ENCODE results near the gene ATXN1.

ATXN1 gene

GRCh38 chr6:16498957-16499356, 262.3 kb downstream of the ATXN1 start:
- H3K4me3 ChIP-seq (ENCODE audit: low read length), result no peak overlapping the region
- no peaks in the 10 kb centered on the region for H3K79me2 ChIP-seq (ENCODE audit: control insufficient read depth, low read length)
- no peaks in the 10 kb centered on the region for H3K9me2 ChIP-seq (replicated peaks; ENCODE audit: control insufficient read depth, low read length)
- H3K36me3 ChIP-seq (ENCODE audit: control insufficient read depth, low read length), result no peaks in the 10 kb centered on the region
- no peaks in the 10 kb centered on the region for H3K27me3 ChIP-seq (ENCODE audit: control insufficient read depth, low read length)
- H3K4me2 ChIP-seq (ENCODE audit: low read length), result no peak overlapping the region
- 0 out of 2 replicates have a peak, but pooled peaks cover 5% of the 10 kb centered on the region for H3F3A ChIP-seq (ENCODE audit: control insufficient read depth, insufficient read depth)
- H3K9me3 ChIP-seq (ENCODE audit: control insufficient read depth, insufficient read depth, low read length), result no peaks in the 10 kb centered on the region
- H4K20me1 ChIP-seq (ENCODE audit: control insufficient read depth, insufficient read depth, low read depth, low read length), result no peaks in the 10 kb centered on the region
- peaks cover 63% of the 10 kb centered on the region for H3K4me1 ChIP-seq (ENCODE audit: control insufficient read depth, low read length)
- no peak overlapping the region for H3K27ac ChIP-seq (ENCODE audit: low read depth, low read length)
- no peak for TF ChIP-seq EZH2phosphoT487 (IDR thresholded peaks at IDR 0.05; ENCODE audit: borderline replicate concordance, low read length)
- TF ChIP-seq, protein P1, sequence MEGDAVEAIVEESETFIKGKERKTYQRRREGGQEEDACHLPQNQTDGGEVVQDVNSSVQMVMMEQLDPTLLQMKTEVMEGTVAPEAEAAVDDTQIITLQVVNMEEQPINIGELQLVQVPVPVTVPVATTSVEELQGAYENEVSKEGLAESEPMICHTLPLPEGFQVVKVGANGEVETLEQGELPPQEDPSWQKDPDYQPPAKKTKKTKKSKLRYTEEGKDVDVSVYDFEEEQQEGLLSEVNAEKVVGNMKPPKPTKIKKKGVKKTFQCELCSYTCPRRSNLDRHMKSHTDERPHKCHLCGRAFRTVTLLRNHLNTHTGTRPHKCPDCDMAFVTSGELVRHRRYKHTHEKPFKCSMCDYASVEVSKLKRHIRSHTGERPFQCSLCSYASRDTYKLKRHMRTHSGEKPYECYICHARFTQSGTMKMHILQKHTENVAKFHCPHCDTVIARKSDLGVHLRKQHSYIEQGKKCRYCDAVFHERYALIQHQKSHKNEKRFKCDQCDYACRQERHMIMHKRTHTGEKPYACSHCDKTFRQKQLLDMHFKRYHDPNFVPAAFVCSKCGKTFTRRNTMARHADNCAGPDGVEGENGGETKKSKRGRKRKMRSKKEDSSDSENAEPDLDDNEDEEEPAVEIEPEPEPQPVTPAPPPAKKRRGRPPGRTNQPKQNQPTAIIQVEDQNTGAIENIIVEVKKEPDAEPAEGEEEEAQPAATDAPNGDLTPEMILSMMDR (IDR thresholded peaks at IDR 0.05; ENCODE audit: low read depth, low read length, poor library complexity, severe bottlenecking), result no peak

DNA sequence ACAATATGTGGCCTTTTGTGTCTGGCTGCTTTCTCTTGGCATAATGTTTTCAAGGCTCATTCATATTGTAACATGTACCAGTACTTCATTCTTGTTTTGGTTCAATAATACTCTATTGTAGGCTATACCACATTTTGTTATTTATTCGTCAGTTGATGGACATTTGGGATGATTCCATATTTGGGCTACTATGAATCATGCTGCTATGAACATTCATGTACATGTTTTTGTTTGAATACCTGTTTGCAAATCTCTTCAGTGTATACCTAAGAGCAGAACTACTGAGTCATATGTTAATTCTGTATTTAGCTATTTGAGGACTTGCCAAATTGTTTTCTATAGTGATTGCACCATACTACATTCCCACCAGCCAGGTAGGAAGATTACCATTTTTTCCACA, 263.0 kb downstream of the ATXN1 start:
- TF ChIP-seq, protein P1 (IDR thresholded peaks at IDR 0.05; ENCODE audit: low read depth, low read length, poor library complexity, severe bottlenecking), result no peak
- no peak for TF ChIP-seq EZH2phosphoT487 (IDR thresholded peaks at IDR 0.05; ENCODE audit: borderline replicate concordance, low read length)
- H4K20me1 ChIP-seq (ENCODE audit: control insufficient read depth, insufficient read depth, low read depth, low read length), result no peaks in the 10 kb centered on the region
- H3K27me3 ChIP-seq (ENCODE audit: control insufficient read depth, low read length), result no peaks in the 10 kb centered on the region
- no peaks in the 10 kb centered on the region for H3K9me2 ChIP-seq (replicated peaks; ENCODE audit: control insufficient read depth, low read length)
- peaks cover 63% of the 10 kb centered on the region for H3K4me1 ChIP-seq (ENCODE audit: control insufficient read depth, low read length)
- no peak overlapping the region for H3K4me2 ChIP-seq (ENCODE audit: low read length)
- no peaks in the 10 kb centered on the region for H3K79me2 ChIP-seq (ENCODE audit: control insufficient read depth, low read length)
- 0 out of 2 replicates have a peak, but pooled peaks cover 5% of the 10 kb centered on the region for H3F3A ChIP-seq (ENCODE audit: control insufficient read depth, insufficient read depth)
- H3K27ac ChIP-seq (ENCODE audit: low read depth, low read length), result no peak overlapping the region
- no peaks in the 10 kb centered on the region for H3K9me3 ChIP-seq (ENCODE audit: control insufficient read depth, insufficient read depth, low read length)
- no peaks in the 10 kb centered on the region for H3K36me3 ChIP-seq (ENCODE audit: control insufficient read depth, low read length)
- H3K4me3 ChIP-seq (ENCODE audit: low read length), result no peak overlapping the region

DNA sequence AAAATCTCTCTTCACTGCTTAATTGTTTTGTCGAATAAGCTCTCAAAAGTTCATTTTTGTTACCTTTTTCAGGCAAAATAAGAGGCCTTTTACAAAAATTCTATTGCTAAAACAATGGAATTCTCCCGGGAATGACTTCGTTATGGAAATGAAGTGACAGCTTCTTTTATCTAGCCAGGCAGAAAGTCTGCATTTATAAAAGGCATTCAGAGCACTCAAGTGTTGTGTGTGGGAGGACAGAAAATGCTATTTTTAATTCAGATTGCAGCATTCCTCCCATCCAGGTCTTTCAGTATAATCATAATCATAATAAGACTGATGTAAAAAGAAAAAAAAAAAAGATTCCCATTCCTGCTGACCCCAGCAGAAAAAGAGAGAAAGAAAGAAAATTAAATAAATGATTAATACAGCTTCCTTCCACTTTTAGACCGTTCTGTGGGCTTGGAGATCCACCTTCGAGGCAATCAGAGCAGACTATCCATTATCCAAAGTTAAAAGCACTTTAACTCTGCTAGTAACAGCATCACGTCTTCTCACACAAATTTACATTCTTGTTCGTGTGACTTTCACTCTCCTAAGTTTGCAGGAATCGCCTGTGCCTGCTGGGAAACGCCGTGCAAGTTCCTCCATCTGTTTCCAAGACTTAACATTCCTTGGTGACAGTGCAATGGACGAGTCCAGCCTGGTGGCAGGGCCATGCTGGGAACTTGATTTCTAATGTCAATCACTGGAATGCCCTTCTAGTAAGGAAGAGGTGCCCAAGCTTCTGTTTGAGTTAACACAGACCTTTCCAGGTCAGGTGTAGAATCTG, 264.1 kb downstream of the ATXN1 start:
- Histone ChIP-seq H3K79me2 (ENCODE audit: control insufficient read depth, low read length) (peaks cover 2% of the 10 kb centered on the region; the same call in 1 of the 2 replicates), H3K36me3 (ENCODE audit: control insufficient read depth, low read length) (no peaks in the 10 kb centered on the region), H3K9me2 (replicated peaks; ENCODE audit: control insufficient read depth, low read length) (no peaks in the 10 kb centered on the region), H3K4me2 (ENCODE audit: low read length) (no peak overlapping the region), H3F3A (ENCODE audit: control insufficient read depth, insufficient read depth) (0 out of 2 replicates have a peak, but pooled peaks cover 5% of the 10 kb centered on the region), H3K27me3 (ENCODE audit: control insufficient read depth, low read length) (no peaks in the 10 kb centered on the region), H3K27ac (ENCODE audit: low read depth, low read length) (no peak overlapping the region), H3K4me1 (ENCODE audit: control insufficient read depth, low read length) (peaks cover 62% of the 10 kb centered on the region), H4K20me1 (ENCODE audit: control insufficient read depth, insufficient read depth, low read depth, low read length) (no peaks in the 10 kb centered on the region), H3K4me3 (ENCODE audit: low read length) (no peak overlapping the region), H3K9me3 (ENCODE audit: control insufficient read depth, insufficient read depth, low read length) (no peaks in the 10 kb centered on the region)
- TF ChIP-seq, protein P1 (IDR thresholded peaks at IDR 0.05; ENCODE audit: low read depth, low read length, poor library complexity, severe bottlenecking), result no peak
- no peak for TF ChIP-seq EZH2phosphoT487 (IDR thresholded peaks at IDR 0.05; ENCODE audit: borderline replicate concordance, low read length)
